ENCODE measurements around the gene BEGAIN.

- no peak for TF ChIP-seq CTCF (IDR thresholded peaks at IDR 0.05)
- TF ChIP-seq CEBPB (IDR thresholded peaks at IDR 0.05): no peak
- TF ChIP-seq, protein P1, sequence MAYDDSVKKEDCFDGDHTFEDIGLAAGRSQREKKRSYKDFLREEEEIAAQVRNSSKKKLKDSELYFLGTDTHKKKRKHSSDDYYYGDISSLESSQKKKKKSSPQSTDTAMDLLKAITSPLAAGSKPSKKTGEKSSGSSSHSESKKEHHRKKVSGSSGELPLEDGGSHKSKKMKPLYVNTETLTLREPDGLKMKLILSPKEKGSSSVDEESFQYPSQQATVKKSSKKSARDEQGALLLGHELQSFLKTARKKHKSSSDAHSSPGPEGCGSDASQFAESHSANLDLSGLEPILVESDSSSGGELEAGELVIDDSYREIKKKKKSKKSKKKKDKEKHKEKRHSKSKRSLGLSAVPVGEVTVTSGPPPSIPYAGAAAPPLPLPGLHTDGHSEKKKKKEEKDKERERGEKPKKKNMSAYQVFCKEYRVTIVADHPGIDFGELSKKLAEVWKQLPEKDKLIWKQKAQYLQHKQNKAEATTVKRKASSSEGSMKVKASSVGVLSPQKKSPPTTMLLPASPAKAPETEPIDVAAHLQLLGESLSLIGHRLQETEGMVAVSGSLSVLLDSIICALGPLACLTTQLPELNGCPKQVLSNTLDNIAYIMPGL (CRISPR knock-in tag; IDR thresholded peaks at IDR 0.05; ENCODE audit: borderline replicate concordance): no peak
- no peak for TF ChIP-seq POLR2A (IDR thresholded peaks at IDR 0.05; ENCODE audit: low read length)
- TF ChIP-seq, protein P2, sequence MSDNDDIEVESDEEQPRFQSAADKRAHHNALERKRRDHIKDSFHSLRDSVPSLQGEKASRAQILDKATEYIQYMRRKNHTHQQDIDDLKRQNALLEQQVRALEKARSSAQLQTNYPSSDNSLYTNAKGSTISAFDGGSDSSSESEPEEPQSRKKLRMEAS (IDR thresholded peaks at IDR 0.05): no peak
Observed at GRCh38 chr14:100582496-100583165, 4.6 kb downstream of the BEGAIN start.

All from A549 (cell line).